RWPE1 (cell line): ENCODE data around the gene TTC31.

Experiments used
- CTCF ChIA-PET: fragments of 350-600 bp; sonication (Branson Sonifier 250); formaldehyde crosslinking; extraction: SDS; loops from one replicate; lab custom pipeline; 2021; lab: Yijun Ruan, JAX
- POLR2A ChIA-PET: fragments of 400-600 bp; formaldehyde crosslinking; extraction: SDS; loops from one replicate; lab custom pipeline; 2020; ENCODE audit warnings: antibody characterized with exemption; ENCODE audit not compliant: low non-redundant PET; lab: Yijun Ruan, JAX
- DNase-seq: peaks from one replicate; pipeline ENCODE4 v3.0.0; 2012; ENCODE audit warnings: low spot score
- H3K27ac ChIP-seq: fragments of 450-650 bp; 2 replicates; pipeline ENCODE4 v1.5.1; 2017
- CTCF ChIP-seq: fragments of 450-650 bp; conservative IDR thresholded peaks from 2 replicates; pipeline ENCODE4 v1.5.1; 2017; ENCODE audit warnings: low read depth, mild to moderate bottlenecking

Gene TTC31

GRCh38 chr2:74529357-74530238 is 46.7 kb downstream of the TTC31 start, which contains the start of the genes AUP1 and HTRA2:
Gene AUP1, minus strand, starts transcription at chr2:74529706. Its CDS starts 77 bp downstream, at chr2:74529629.
Gene HTRA2, plus strand, starts transcription at chr2:74529933. Its CDS starts 74 bp downstream, at chr2:74530007.
- H3K27ac ChIP-seq, result peak within 1 kb of the TSS; percentile 83
- DNase-seq, result peak; percentile 99
- POLR2A ChIA-PET, result interaction anchor here (0.5 to 0.8 kb wide), 4 partner anchors 19 to 138 kb away, joined by 3 to 12 read pairs (median 4); no protein-coding TSS in a partner anchor
- TF ChIP-seq CTCF, result no peak
- CTCF ChIA-PET, result interaction anchor here (0.6 to 4.3 kb wide), 3 partner anchors 48 to 138 kb away, joined by 3 to 41 read pairs (median 5); partner anchors contain the start of genes CCDC142 and TTC31

GRCh38 chr2:74530239-74531187 is 47.6 kb downstream of the TTC31 start:
- H3K27ac ChIP-seq, result peak overlapping the region; percentile 83
- no peak for DNase-seq
- CTCF ChIA-PET, result interaction anchor here (0.5 to 4.3 kb wide), 2 partner anchors 22 to 49 kb away, joined by 3 to 41 read pairs; partner anchors contain the start of genes CCDC142 and TTC31
- POLR2A ChIA-PET, result interaction anchor here (0.6 kb wide), 2 partner anchors 20 to 47 kb away, joined by 3 to 12 read pairs; no protein-coding TSS in a partner anchor
- TF ChIP-seq CTCF, result no peak

- TF ChIP-seq CTCF, result no peak
- DNase-seq, result no peak
- ChIA-PET POLR2A (no interaction called here), CTCF (interaction anchor here (0.6 to 4.3 kb wide), 18 partner anchors 10 to 197 kb away, joined by 3 to 41 read pairs (median 4); partner anchors contain the start of genes CCDC142, INO80B, PCGF1 and TTC31)
- H3K27ac ChIP-seq, result no peak overlapping the region
Measured at GRCh38 chr2:74531666-74532065, 48.8 kb downstream of the TTC31 start.

DNA sequence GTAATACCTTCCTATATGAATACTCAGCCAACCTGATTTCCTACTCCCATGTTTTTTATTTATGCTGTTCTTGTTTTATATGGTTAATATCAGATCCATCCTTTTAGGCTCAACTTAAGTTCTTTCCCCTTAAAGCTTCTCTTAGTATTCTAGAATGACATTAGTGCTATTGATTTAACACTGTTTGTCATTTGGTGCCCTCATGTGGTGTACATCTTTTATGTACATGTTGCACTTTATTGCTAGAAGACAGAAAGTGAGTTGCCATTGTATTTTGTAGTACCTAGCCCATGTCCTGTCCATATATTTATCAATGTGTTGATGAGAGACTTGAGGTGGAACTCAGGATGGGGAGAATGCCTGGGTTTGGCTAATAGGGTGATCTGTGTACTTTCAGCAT is 49.3 kb downstream of the TTC31 start:
- CTCF ChIA-PET, result interaction anchor here (0.6 to 4.3 kb wide), 20 partner anchors 9 to 197 kb away, joined by 3 to 41 read pairs (median 4); partner anchors contain the start of genes CCDC142, INO80B, PCGF1 and TTC31
- H3K27ac ChIP-seq, result no peak overlapping the region
- POLR2A ChIA-PET, result no interaction called here
- TF ChIP-seq CTCF, result peak; percentile 40
- DNase-seq, result no peak

GRCh38 chr2:74533464-74533863 is 50.6 kb downstream of the TTC31 start:
- POLR2A ChIA-PET, result no interaction called here
- no peak for TF ChIP-seq CTCF
- no peak overlapping the region for H3K27ac ChIP-seq
- no peak for DNase-seq
- CTCF ChIA-PET, result interaction anchor here (2.1 kb wide), 1 partner anchor 198 kb away, joined by 5 read pairs; no protein-coding TSS in a partner anchor
